CD4-positive, alpha-beta memory T cell (primary cell): Measurements from ENCODE around the gene CEP170. TPM values are rescaled to one million over a fixed set of nuclear protein-coding genes. Genes with fewer than 3 reads are reported as not detected.

Experiments
- CTCF ChIA-PET: fragments of 350-600 bp; sonication (Branson Sonifier 250); formaldehyde crosslinking; loops from one replicate; lab custom pipeline; 2021; ENCODE audit warnings: inconsistent platforms; ENCODE audit not compliant: partially characterized antibody; lab: Charles Lee
- POLR2A ChIA-PET: fragments of 350-600 bp; sonication (Branson Sonifier 250); formaldehyde crosslinking; loops from one replicate; lab custom pipeline; 2021; ENCODE audit not compliant: partially characterized antibody; lab: Charles Lee
- DNase-seq, 5 donors: peaks; one replicate each; pipeline versions ENCODE4 v3.0.0 to v3.0.0-alpha.2; 2020 to 2022; ENCODE audit warnings: mixed read lengths in 1 of 5
- H3K27ac ChIP-seq: one replicate; pipeline ENCODE4 v1.7.0; 2013; ENCODE audit warnings: low read depth, low read length
- H3K27me3 ChIP-seq: 2 replicates; pipeline ENCODE4 v1.7.0; 2013; ENCODE audit warnings: mild to moderate bottlenecking, low read length, moderate library complexity; ENCODE audit not compliant: insufficient read depth
- H3K36me3 ChIP-seq: 2 replicates; pipeline ENCODE4 v1.7.0; 2013; ENCODE audit warnings: mild to moderate bottlenecking, low read length, moderate library complexity; ENCODE audit not compliant: insufficient read depth
- H3K4me1 ChIP-seq: 2 replicates; pipeline ENCODE4 v1.7.0; 2013; ENCODE audit warnings: mild to moderate bottlenecking, low read length, moderate library complexity; ENCODE audit not compliant: insufficient read depth
- H3K4me3 ChIP-seq, 2 donors: one replicate each; pipeline ENCODE4 v1.7.0; 2013; ENCODE audit warnings: low read length in 2 of 2, mild to moderate bottlenecking in 1 of 2
- H3K9me3 ChIP-seq, 2 donors: one replicate each; pipeline ENCODE4 v1.7.0; 2013; ENCODE audit warnings: low read length in 2 of 2, control low read depth in 1 of 2; ENCODE audit not compliant: control insufficient read depth in 1 of 2
- H3K27ac Mint-ChIP-seq, 7 donors: one replicate each; pipeline ENCODE4 v1.8.0; 2020 to 2021; ENCODE audit warnings: mixed read lengths in 7 of 7, mild to moderate bottlenecking in 6 of 7, inconsistent platforms in 3 of 7, moderate library complexity in 3 of 7
- H3K27me3 Mint-ChIP-seq, 2 donors: one replicate each; pipeline ENCODE4 v1.8.0; 2020 to 2021; ENCODE audit warnings: mixed read lengths in 2 of 2
- H3K36me3 Mint-ChIP-seq, 2 donors: one replicate each; pipeline ENCODE4 v1.8.0; 2020 to 2021; ENCODE audit warnings: mixed read lengths in 2 of 2, inconsistent platforms in 1 of 2, mild to moderate bottlenecking in 1 of 2
- H3K4me1 Mint-ChIP-seq, 4 donors: one replicate each; pipeline ENCODE4 v1.8.0; 2020 to 2021; ENCODE audit warnings: mixed read lengths in 4 of 4, mild to moderate bottlenecking in 1 of 4
- H3K4me3 Mint-ChIP-seq, 8 donors: one replicate each; pipeline ENCODE4 v1.8.0; 2020 to 2021; ENCODE audit warnings: mixed read lengths in 8 of 8, mild to moderate bottlenecking in 7 of 8, moderate library complexity in 6 of 8, inconsistent platforms in 3 of 8
- H3K9me3 Mint-ChIP-seq, 8 donors: one replicate each; pipeline ENCODE4 v1.8.0; 2020 to 2021; ENCODE audit warnings: mixed read lengths in 8 of 8, mild to moderate bottlenecking in 5 of 8, inconsistent platforms in 3 of 8, moderate library complexity in 1 of 8
- intact Hi-C: fragments of 100-400 bp; cut with micrococcal nuclease; formaldehyde crosslinking; loops from one replicate; pipeline ENCODE4 v1.15.1; 2023
- polyA plus RNA-seq, 2 donors: library from polyadenylated mRNA; unstranded; fragments of 300-500 nt; fragmentation: Illumina TruSeq; gene quantifications; one replicate each; pipeline ENCODE4 v1.2.3, GENCODE V29; 2021
- total RNA-seq, 2 experiments: library from RNA; stranded (reverse); gene quantifications; one replicate each; pipeline ENCODE4 v1.2.3, GENCODE V29; 2021

The CEP170 gene
- total and polyA plus RNA-seq, 4 experiments from 2014 or later, result 3.9 to 40.7 (median 23.6) TPM

- Mint-ChIP-seq H3K4me1 (peaks cover 3 to 9% (median 6%) of the 10 kb centered on the region in 4 donors), H3K27ac (no peak overlapping the region), H3K36me3 (peaks cover 75 to 85% of the 10 kb centered on the region in 2 donors), H3K27me3 (no peaks in the 10 kb centered on the region), H3K4me3 (no peak overlapping the region), H3K9me3 (peaks cover 5 to 40% (median 18%) of the 10 kb centered on the region in 8 donors)
- Histone ChIP-seq H3K36me3 (no peaks in the 10 kb centered on the region), H3K9me3 (peaks cover 0 to 3% of the 10 kb centered on the region in 2 donors), H3K27me3 (no peaks in the 10 kb centered on the region), H3K27ac (no peak overlapping the region), H3K4me1 (no peaks in the 10 kb centered on the region), H3K4me3 (no peak overlapping the region)
- ChIA-PET CTCF (no interaction called here), POLR2A (no interaction called here)
- DNase-seq, result no peak
- intact Hi-C loops, result no loop called here
Measured at GRCh38 chr1:243291292-243291691, 36.2 kb upstream of the CEP170 start.

DNA sequence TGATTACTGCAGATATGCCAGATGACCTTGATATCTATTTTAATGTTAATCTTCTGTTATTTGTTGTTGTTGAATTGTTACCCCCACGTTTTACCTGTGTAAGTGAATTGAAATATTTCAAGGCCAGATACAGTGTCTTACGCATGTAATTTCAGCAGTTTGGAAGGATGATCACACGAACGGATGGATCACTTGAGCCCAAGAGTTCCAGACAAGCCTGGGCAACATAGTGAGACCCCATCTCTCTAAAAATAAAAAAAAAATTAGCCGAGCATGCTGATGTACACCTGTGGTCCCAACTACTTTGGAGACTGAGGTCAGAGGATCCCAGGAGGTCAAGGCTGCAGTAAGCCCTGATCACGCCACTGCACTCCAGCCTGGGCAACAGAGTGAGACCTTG, 33.0 kb upstream of the CEP170 start:
- no peaks in the 10 kb centered on the region for H3K9me3 ChIP-seq
- Mint-ChIP-seq H3K4me3 (no peak overlapping the region), H3K9me3 (peaks cover 0 to 20% (median 6%) of the 10 kb centered on the region in 8 donors), H3K27me3 (no peaks in the 10 kb centered on the region), H3K36me3 (peaks cover 65 to 77% of the 10 kb centered on the region in 2 donors), H3K4me1 (peaks cover 6 to 10% (median 7%) of the 10 kb centered on the region in 4 donors), H3K27ac (peak overlapping the region in 2 of 7 donors; percentile 1 to 37)
- H3K27ac ChIP-seq, result no peak overlapping the region
- CTCF ChIA-PET, result no interaction called here
- POLR2A ChIA-PET, result no interaction called here
- no peaks in the 10 kb centered on the region for H3K36me3 ChIP-seq
- no peaks in the 10 kb centered on the region for H3K27me3 ChIP-seq
- intact Hi-C loops, result no loop called here
- DNase-seq, result no peak
- no peak overlapping the region for H3K4me3 ChIP-seq
- H3K4me1 ChIP-seq, result no peaks in the 10 kb centered on the region

DNA sequence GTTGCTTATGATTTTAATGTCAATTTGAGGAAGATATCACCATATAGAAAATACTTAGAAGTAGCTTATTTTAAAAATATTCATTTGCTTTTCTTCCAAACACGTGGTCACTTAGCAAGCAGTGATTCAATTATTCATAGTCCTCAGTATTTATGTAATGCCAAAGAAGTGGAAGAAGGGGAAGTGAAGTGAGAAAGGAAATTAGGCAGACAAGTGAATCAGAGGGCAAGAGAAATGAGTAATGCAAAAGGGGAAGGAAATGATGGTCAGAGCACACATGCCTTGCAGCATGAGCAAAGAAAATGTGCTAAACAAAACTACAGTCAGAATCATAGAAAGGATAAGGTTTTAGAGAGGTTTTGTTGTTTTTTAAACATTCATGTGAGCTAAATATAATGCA, 32.6 kb upstream of the CEP170 start:
- Mint-ChIP-seq H3K27ac (peak overlapping the region in 4 of 7 donors; percentile 1 to 43 (median 40)), H3K4me1 (peaks cover 6 to 10% (median 7%) of the 10 kb centered on the region in 4 donors), H3K9me3 (peaks cover 0 to 17% (median 5%) of the 10 kb centered on the region in 8 donors), H3K4me3 (peak overlapping the region in 1 of 8 donors; percentile 24), H3K27me3 (no peaks in the 10 kb centered on the region), H3K36me3 (peaks cover 63 to 75% of the 10 kb centered on the region in 2 donors)
- no peaks in the 10 kb centered on the region for H3K27me3 ChIP-seq
- H3K9me3 ChIP-seq, result no peaks in the 10 kb centered on the region
- H3K4me3 ChIP-seq, result no peak overlapping the region
- POLR2A ChIA-PET, result no interaction called here
- CTCF ChIA-PET, result no interaction called here
- intact Hi-C loops, result no loop called here
- H3K27ac ChIP-seq, result no peak overlapping the region
- H3K4me1 ChIP-seq, result no peaks in the 10 kb centered on the region
- DNase-seq, result no peak
- no peaks in the 10 kb centered on the region for H3K36me3 ChIP-seq

DNA sequence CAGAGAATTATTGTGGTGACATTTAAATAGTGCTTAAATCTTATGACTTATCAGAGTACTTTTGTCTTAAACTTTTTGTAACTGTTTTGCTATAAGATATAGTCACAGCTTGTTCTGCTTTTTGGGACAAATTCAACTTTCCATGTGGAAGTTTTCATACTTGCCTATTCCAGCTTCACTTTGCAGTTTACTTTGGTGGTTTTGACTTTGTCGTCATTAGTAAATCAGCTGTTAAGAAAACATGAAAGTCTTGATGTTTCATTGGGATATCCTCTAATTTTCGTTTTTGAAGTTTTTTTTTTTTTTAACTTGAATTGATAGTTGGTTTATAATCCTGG, 32.0 kb upstream of the CEP170 start:
- DNase-seq, result no peak
- CTCF ChIA-PET, result no interaction called here
- H3K4me3 Mint-ChIP-seq, result peak overlapping the region in 1 of 8 donors; percentile 24
- peak overlapping the region in 1 of 7 donors; percentile 2 for H3K27ac Mint-ChIP-seq
- no peaks in the 10 kb centered on the region for H3K4me1 ChIP-seq
- peaks cover 0 to 16% (median 3%) of the 10 kb centered on the region in 8 donors for H3K9me3 Mint-ChIP-seq
- POLR2A ChIA-PET, result no interaction called here
- intact Hi-C loops, result no loop called here
- H3K27me3 Mint-ChIP-seq, result no peaks in the 10 kb centered on the region
- no peaks in the 10 kb centered on the region for H3K36me3 ChIP-seq
- peaks cover 6 to 10% (median 7%) of the 10 kb centered on the region in 4 donors for H3K4me1 Mint-ChIP-seq
- no peak overlapping the region for H3K27ac ChIP-seq
- H3K36me3 Mint-ChIP-seq, result peaks cover 62 to 74% of the 10 kb centered on the region in 2 donors
- no peaks in the 10 kb centered on the region for H3K27me3 ChIP-seq
- no peak overlapping the region for H3K4me3 ChIP-seq
- no peaks in the 10 kb centered on the region for H3K9me3 ChIP-seq

- DNase-seq, result no peak
- no peak overlapping the region for H3K4me3 ChIP-seq
- POLR2A ChIA-PET, result no interaction called here
- H3K36me3 ChIP-seq, result no peaks in the 10 kb centered on the region
- H3K4me1 Mint-ChIP-seq, result peaks cover 6 to 10% (median 7%) of the 10 kb centered on the region in 4 donors
- H3K4me3 Mint-ChIP-seq, result peak overlapping the region in 1 of 8 donors; percentile 37
- peaks cover 0 to 11% (median 2%) of the 10 kb centered on the region in 8 donors for H3K9me3 Mint-ChIP-seq
- no peaks in the 10 kb centered on the region for H3K27me3 Mint-ChIP-seq
- H3K36me3 Mint-ChIP-seq, result peaks cover 61 to 74% of the 10 kb centered on the region in 2 donors
- peak overlapping the region in 1 of 7 donors; percentile 57 for H3K27ac Mint-ChIP-seq
- H3K9me3 ChIP-seq, result no peaks in the 10 kb centered on the region
- no peaks in the 10 kb centered on the region for H3K4me1 ChIP-seq
- H3K27me3 ChIP-seq, result no peaks in the 10 kb centered on the region
- CTCF ChIA-PET, result no interaction called here
- intact Hi-C loops, result no loop called here
- no peak overlapping the region for H3K27ac ChIP-seq
Measured at GRCh38 chr1:243286409-243287122, 31.5 kb upstream of the CEP170 start.

DNA sequence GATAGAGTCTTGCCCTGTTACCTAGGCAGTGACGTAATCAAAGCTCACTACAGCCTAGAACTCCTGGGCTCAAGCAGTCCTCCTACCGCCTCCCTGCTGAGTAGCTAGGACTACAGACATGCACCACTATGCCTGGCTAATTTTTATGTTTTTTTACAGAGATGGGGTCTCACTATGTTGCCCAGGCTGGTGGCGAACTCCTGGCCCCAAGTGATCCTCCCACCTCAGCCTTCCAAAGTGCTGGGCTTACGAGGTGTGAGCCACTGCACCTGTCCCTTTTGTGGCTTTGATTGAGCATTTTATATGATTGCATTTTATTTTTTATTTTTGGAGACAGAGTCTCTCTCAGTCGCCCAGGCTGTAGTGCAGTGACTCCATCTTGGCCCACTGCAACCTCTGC, 26.6 kb upstream of the CEP170 start:
- no peak for DNase-seq
- no peaks in the 10 kb centered on the region for H3K27me3 ChIP-seq
- no peaks in the 10 kb centered on the region for H3K9me3 ChIP-seq
- ChIA-PET CTCF (no interaction called here), POLR2A (no interaction called here)
- H3K27me3 Mint-ChIP-seq, result no peaks in the 10 kb centered on the region
- H3K4me3 ChIP-seq, result no peak overlapping the region
- no peak overlapping the region for H3K27ac Mint-ChIP-seq
- H3K4me3 Mint-ChIP-seq, result no peak overlapping the region
- peaks cover 46 to 62% of the 10 kb centered on the region in 2 donors for H3K36me3 Mint-ChIP-seq
- H3K4me1 ChIP-seq, result no peaks in the 10 kb centered on the region
- no peaks in the 10 kb centered on the region for H3K36me3 ChIP-seq
- intact Hi-C loops, result no loop called here
- peaks cover 0 to 7% (median 5%) of the 10 kb centered on the region in 4 donors for H3K4me1 Mint-ChIP-seq
- H3K9me3 Mint-ChIP-seq, result peaks cover 0 to 8% (median 2%) of the 10 kb centered on the region in 8 donors
- H3K27ac ChIP-seq, result no peak overlapping the region

GRCh38 chr1:243280571-243281129, 25.6 kb upstream of the CEP170 start:
- intact Hi-C loops, result no loop called here
- peak overlapping the region in 1 of 7 donors; percentile 61 for H3K27ac Mint-ChIP-seq
- no peak overlapping the region for H3K4me3 Mint-ChIP-seq
- no peaks in the 10 kb centered on the region for H3K9me3 ChIP-seq
- no peaks in the 10 kb centered on the region for H3K27me3 Mint-ChIP-seq
- no peak for DNase-seq
- H3K27me3 ChIP-seq, result no peaks in the 10 kb centered on the region
- peaks cover 0 to 8% (median 2%) of the 10 kb centered on the region in 8 donors for H3K9me3 Mint-ChIP-seq
- CTCF ChIA-PET, result no interaction called here
- no peak overlapping the region for H3K27ac ChIP-seq
- peaks cover 0 to 5% (median 0%) of the 10 kb centered on the region in 4 donors for H3K4me1 Mint-ChIP-seq
- no peaks in the 10 kb centered on the region for H3K36me3 ChIP-seq
- no peak overlapping the region for H3K4me3 ChIP-seq
- H3K36me3 Mint-ChIP-seq, result peaks cover 48 to 60% of the 10 kb centered on the region in 2 donors
- POLR2A ChIA-PET, result no interaction called here
- H3K4me1 ChIP-seq, result no peaks in the 10 kb centered on the region
